ENCODE data around the gene RIBC2. TPM values are rescaled to one million over a fixed set of nuclear protein-coding genes. Genes with fewer than 3 reads are reported as not detected.
"Not testable (repeated sequence)": the region's sequence is repeated elsewhere in the genome, so short reads cannot be mapped to it uniquely, and the experiment has no call there.

Gene RIBC2
- total and polyA plus RNA-seq, 11 donors = 0.07 to 1.0 TPM; not detected in 9

- DNase-seq (peak; percentile 76 to 91 (median 80)), ATAC-seq (peak; percentile 94 to 98 (median 97))
- intact Hi-C loops (cut with DNase I) = loop anchor here in 1 of 10 donors (1.0 kb wide), 1 partner anchor 21 kb away; no protein-coding TSS in a partner anchor
- Histone ChIP-seq H3K27ac (peak overlapping the region in 10 of 12 donors; percentile 16 to 82 (median 62)), H3K4me1 (peaks cover 0 to 19% (median 4%) of the 10 kb centered on the region in 12 donors), H3K36me3 (no peaks in the 10 kb centered on the region), H3K9me3 (peaks cover 0 to 6% (median 0%) of the 10 kb centered on the region in 12 donors), H3K27me3 (peaks cover 0 to 2% (median 0%) of the 10 kb centered on the region in 9 donors), H3K4me3 (no peak overlapping the region)
- TF ChIP-seq POLR2A (IDR thresholded peaks at IDR 0.05) (no peak), CTCF (IDR thresholded peaks at IDR 0.05) (no peak)
- 54 to 62% (median 61%) methylated on average over 13 to 14 of the region's 14 CpGs for WGBS, 4 donors
These were observed 47.0 kb downstream of the RIBC2 start for GRCh38 chr22:45460288-45461109.

GRCh38 chr22:45462034-45462655, 48.7 kb downstream of the RIBC2 start:
- intact Hi-C loops (cut with DNase I) = no loop called here
- Histone ChIP-seq H3K4me1 (peaks cover 0 to 19% (median 4%) of the 10 kb centered on the region in 12 donors), H3K9me3 (peaks cover 0 to 13% (median 0%) of the 10 kb centered on the region in 12 donors), H3K4me3 (no peak overlapping the region), H3K27me3 (no peaks in the 10 kb centered on the region), H3K36me3 (no peaks in the 10 kb centered on the region), H3K27ac (no peak overlapping the region)
- TF ChIP-seq CTCF (IDR thresholded peaks at IDR 0.05) = no peak
- no peak for TF ChIP-seq POLR2A (IDR thresholded peaks at IDR 0.05)
- 76 to 90% (median 83%) methylated on average over 6 of the region's 6 CpGs for WGBS, 4 donors
- ATAC-seq (no peak), DNase-seq (no peak)

GRCh38 chr22:45463691-45464090, 50.2 kb downstream of the RIBC2 start:
- H3K27ac ChIP-seq; H3K4me3 ChIP-seq; intact Hi-C loops (cut with DNase I); H3K36me3 ChIP-seq; H3K27me3 ChIP-seq; ATAC-seq; DNase-seq: not testable (repeated sequence)
- 90 to 94% (median 92%) methylated on average over 3 of the region's 3 CpGs for WGBS, 4 donors
- H3K4me1 ChIP-seq = peaks cover 0 to 19% (median 4%) of the 10 kb centered on the region in 12 donors
- H3K9me3 ChIP-seq = peaks cover 0 to 16% (median 0%) of the 10 kb centered on the region in 12 donors

- no peaks in the 10 kb centered on the region for H3K36me3 ChIP-seq
- intact Hi-C loops (cut with DNase I) = no loop called here
- peaks cover 0 to 21% (median 2%) of the 10 kb centered on the region in 12 donors for H3K4me1 ChIP-seq
- no peaks in the 10 kb centered on the region for H3K27me3 ChIP-seq
- TF ChIP-seq CTCF (IDR thresholded peaks at IDR 0.05) = no peak
- no peak for TF ChIP-seq POLR2A (IDR thresholded peaks at IDR 0.05)
- WGBS, 4 donors = 64 to 72% (median 68%) methylated on average over 3 of the region's 3 CpGs
- H3K9me3 ChIP-seq = peaks cover 0 to 16% (median 0%) of the 10 kb centered on the region in 12 donors
- H3K27ac ChIP-seq = no peak overlapping the region
- no peak for ATAC-seq
- DNase-seq = no peak
- H3K4me3 ChIP-seq = no peak overlapping the region
These were observed 52.1 kb downstream of the RIBC2 start for GRCh38 chr22:45465633-45466032.
